Measurements from ENCODE around the gene KHNYN. TPM values are rescaled to one million over a fixed set of nuclear protein-coding genes. Genes with fewer than 3 reads are reported as not detected.

KHNYN gene
- polyA plus RNA-seq, 1 experiment, result 19.7 TPM

DNA sequence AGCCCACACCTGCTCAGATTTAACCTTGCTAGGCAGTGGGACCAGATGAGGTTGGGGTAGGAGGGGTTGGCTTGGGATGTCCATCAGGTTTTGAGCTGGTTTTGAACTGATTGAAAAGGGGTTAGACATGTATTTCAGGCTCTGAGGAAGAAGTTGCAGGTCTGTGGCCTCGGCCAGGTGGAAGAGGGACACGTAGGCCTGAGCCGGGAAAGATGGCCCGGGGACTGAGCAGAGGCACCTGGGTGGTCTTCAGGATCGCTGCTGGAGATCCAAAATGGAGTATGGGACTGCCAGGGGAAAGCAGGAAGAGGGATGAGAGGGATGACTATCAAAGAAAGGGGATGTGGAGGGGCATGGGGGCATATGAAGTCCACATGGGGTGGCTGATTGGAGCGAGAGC lies 23.3 kb upstream of the KHNYN start:
- ChIA-PET POLR2A (no interaction called here), CTCF (interaction anchor here (1.3 to 9.7 kb wide), 7 partner anchors 10 to 75 kb away, joined by 3 to 107 read pairs (median 6); partner anchors contain the start of genes ADCY4 and KHNYN)
- no peak overlapping the region for H3K4me3 ChIP-seq (ENCODE audit: low read depth, low read length)
- DNase-seq (ENCODE audit: low read depth), result no peak
- TF ChIP-seq, protein P1, sequence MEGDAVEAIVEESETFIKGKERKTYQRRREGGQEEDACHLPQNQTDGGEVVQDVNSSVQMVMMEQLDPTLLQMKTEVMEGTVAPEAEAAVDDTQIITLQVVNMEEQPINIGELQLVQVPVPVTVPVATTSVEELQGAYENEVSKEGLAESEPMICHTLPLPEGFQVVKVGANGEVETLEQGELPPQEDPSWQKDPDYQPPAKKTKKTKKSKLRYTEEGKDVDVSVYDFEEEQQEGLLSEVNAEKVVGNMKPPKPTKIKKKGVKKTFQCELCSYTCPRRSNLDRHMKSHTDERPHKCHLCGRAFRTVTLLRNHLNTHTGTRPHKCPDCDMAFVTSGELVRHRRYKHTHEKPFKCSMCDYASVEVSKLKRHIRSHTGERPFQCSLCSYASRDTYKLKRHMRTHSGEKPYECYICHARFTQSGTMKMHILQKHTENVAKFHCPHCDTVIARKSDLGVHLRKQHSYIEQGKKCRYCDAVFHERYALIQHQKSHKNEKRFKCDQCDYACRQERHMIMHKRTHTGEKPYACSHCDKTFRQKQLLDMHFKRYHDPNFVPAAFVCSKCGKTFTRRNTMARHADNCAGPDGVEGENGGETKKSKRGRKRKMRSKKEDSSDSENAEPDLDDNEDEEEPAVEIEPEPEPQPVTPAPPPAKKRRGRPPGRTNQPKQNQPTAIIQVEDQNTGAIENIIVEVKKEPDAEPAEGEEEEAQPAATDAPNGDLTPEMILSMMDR (IDR thresholded peaks at IDR 0.05; ENCODE audit: insufficient read depth, low read depth, low read length), result no peak
- H3K36me3 ChIP-seq (ENCODE audit: control insufficient read depth, insufficient read depth, low read length), result peaks cover 2% of the 10 kb centered on the region; the same call in 1 of the 2 replicates
- no peaks in the 10 kb centered on the region; the same call in 1 of the 2 replicates for H3K27me3 ChIP-seq (ENCODE audit: control insufficient read depth, insufficient read depth, low read length)

DNA sequence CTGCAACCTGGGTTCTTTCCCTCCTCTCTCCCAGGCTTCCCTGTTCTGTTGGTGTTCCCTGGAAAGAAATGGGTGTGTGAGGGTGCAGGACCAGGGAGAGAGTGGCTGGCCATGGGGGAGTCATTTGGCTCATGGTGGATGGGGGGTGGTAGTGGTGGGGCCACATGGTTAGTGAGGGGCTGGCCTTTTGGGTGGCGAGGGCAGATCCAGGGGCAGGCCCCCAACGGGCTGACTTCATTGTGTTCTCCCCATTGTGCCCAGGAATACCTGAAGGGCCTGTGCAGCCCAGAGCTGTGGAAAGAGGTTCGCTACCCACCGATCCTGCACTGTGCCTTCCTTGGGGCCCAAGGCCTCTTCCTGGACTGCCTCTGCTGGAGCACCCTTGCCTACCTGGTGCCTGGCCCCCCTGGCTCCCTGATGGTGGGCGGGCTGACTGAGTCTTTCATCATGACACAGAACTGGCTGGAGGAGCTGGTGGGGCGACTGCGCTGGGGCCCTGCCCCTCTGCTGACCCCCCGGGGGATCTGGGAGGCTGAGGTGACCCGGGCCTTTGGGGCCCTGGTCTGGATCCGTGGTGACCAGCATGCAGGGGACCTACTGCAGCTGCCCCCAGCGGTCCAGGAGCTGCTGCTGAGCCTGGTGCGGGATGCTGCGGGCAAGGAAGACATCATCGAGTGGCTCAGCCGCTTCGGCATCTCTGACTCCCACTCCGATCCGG lies 22.0 kb upstream of the KHNYN start:
- CTCF ChIA-PET, result interaction anchor here (1.3 to 9.7 kb wide), 5 partner anchors 16 to 77 kb away, joined by 3 to 107 read pairs (median 9); partner anchors contain the start of genes ADCY4 and KHNYN
- Histone ChIP-seq H3K27me3 (ENCODE audit: control insufficient read depth, insufficient read depth, low read length) (no peaks in the 10 kb centered on the region; the same call in 1 of the 2 replicates), H3K36me3 (ENCODE audit: control insufficient read depth, insufficient read depth, low read length) (no peaks in the 10 kb centered on the region; the same call in 1 of the 2 replicates), H3K4me3 (ENCODE audit: low read depth, low read length) (no peak overlapping the region)
- TF ChIP-seq, protein P1 (IDR thresholded peaks at IDR 0.05; ENCODE audit: insufficient read depth, low read depth, low read length), result no peak
- POLR2A ChIA-PET, result no interaction called here
- DNase-seq (ENCODE audit: low read depth), result no peak

DNA sequence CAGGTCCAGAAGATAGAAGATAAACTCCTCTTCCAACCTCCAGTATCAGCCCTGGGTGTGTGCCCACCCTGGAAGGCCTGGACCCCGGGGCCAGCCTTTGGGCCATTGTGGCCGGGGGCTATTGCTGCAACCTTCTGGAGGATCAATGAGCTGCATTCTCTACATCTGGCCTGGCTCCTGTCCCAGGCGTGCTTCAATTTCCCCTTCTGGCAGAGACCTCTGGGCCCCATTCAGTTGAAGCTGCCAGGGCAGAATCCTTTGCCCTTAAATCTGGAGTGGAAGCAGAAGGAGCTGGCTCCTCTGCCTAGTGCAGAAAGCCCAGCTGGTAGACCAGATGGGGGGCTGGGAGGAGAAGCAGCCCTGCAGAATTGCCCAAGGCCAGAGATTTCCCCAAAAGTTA lies 21.0 kb upstream of the KHNYN start:
- DNase-seq (ENCODE audit: low read depth), result no peak
- Histone ChIP-seq H3K27me3 (ENCODE audit: control insufficient read depth, insufficient read depth, low read length) (no peaks in the 10 kb centered on the region; the same call in 1 of the 2 replicates), H3K36me3 (ENCODE audit: control insufficient read depth, insufficient read depth, low read length) (no peaks in the 10 kb centered on the region; the same call in 1 of the 2 replicates), H3K4me3 (ENCODE audit: low read depth, low read length) (no peak overlapping the region)
- ChIA-PET POLR2A (no interaction called here), CTCF (interaction anchor here (0.9 to 9.7 kb wide), 5 partner anchors 10 to 78 kb away, joined by 3 to 107 read pairs (median 6); partner anchors contain the start of gene ADCY4)
- TF ChIP-seq, protein P1 (IDR thresholded peaks at IDR 0.05; ENCODE audit: insufficient read depth, low read depth, low read length), result no peak

DNA sequence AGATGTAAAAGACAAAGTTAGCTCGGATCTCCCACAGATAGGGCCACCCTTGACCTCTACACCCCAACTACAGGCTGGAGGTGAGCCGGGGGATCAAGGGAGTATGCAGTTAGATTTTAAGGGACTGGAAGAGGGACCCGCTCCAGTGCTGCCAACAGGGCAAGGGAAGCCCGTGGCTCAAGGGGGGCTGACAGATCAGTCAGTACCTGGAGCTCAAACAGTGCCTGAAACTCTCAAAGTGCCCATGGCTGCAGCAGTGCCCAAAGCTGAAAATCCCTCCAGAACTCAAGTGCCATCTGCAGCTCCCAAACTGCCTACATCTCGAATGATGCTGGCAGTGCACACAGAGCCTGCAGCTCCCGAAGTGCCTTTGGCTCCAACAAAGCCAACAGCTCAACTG lies 20.6 kb upstream of the KHNYN start:
- Histone ChIP-seq H3K36me3 (ENCODE audit: control insufficient read depth, insufficient read depth, low read length) (no peaks in the 10 kb centered on the region; the same call in 1 of the 2 replicates), H3K4me3 (ENCODE audit: low read depth, low read length) (no peak overlapping the region), H3K27me3 (ENCODE audit: control insufficient read depth, insufficient read depth, low read length) (no peaks in the 10 kb centered on the region; the same call in 1 of the 2 replicates)
- ChIA-PET CTCF (interaction anchor here (0.9 to 9.7 kb wide), 6 partner anchors 10 to 78 kb away, joined by 3 to 107 read pairs (median 5); partner anchors contain the start of gene ADCY4), POLR2A (no interaction called here)
- DNase-seq (ENCODE audit: low read depth), result no peak
- TF ChIP-seq, protein P1 (IDR thresholded peaks at IDR 0.05; ENCODE audit: insufficient read depth, low read depth, low read length), result no peak

DNA sequence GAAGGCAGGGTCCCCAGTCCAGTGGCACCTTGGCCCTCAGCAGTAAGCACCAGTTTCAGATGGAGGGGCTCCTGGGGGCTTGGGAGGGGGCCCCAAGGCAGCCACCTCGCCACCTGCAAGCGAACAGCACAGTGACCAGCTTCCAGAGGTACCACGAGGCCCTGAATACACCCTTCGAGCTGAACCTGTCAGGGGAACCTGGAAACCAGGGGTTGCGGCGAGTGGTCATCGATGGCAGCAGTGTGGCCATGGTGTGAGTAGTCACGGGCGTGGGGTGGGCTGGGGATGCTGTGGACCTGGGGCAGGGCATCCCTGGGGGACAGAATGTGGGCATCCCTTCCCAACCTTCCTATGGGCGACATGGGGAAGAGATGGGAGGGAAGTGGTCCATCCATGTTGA lies 19.8 kb upstream of the KHNYN start:
- no peak for DNase-seq (ENCODE audit: low read depth)
- no peak overlapping the region for H3K4me3 ChIP-seq (ENCODE audit: low read depth, low read length)
- POLR2A ChIA-PET, result no interaction called here
- CTCF ChIA-PET, result interaction anchor here (1.0 to 9.7 kb wide), 5 partner anchors 22 to 79 kb away, joined by 3 to 107 read pairs (median 6); partner anchors contain the start of gene ADCY4
- no peaks in the 10 kb centered on the region for H3K27me3 ChIP-seq (ENCODE audit: control insufficient read depth, insufficient read depth, low read length)
- peaks cover 2% of the 10 kb centered on the region; the same call in 1 of the 2 replicates for H3K36me3 ChIP-seq (ENCODE audit: control insufficient read depth, insufficient read depth, low read length)
- TF ChIP-seq, protein P1 (IDR thresholded peaks at IDR 0.05; ENCODE audit: insufficient read depth, low read depth, low read length), result no peak
